Astrocyte (in vitro differentiated cells and primary cell): Measurements from ENCODE around the gene ANKRD23. TPM values are rescaled to one million over a fixed set of nuclear protein-coding genes. Genes with fewer than 3 reads are reported as not detected.
A peak's percentile ranks its signal among the peaks of the same experiment; 100 is the strongest.

ENCODE experiments used
- DNase-seq: peaks from one replicate; pipeline ENCODE4 v3.0.0-alpha.2; 2010; ENCODE audit warnings: low read depth
- FAIRE-seq: peaks from 2 replicates; lab custom pipeline; 2011; peaks lifted over from hg19 to GRCh38; lab: Jason Lieb, UNC
- H2AFZ ChIP-seq: 2 replicates; pipeline ENCODE4 v1.6.0; 2012; ENCODE audit warnings: low read depth, low read length, inconsistent platforms
- H3K27ac ChIP-seq: 2 replicates; pipeline ENCODE4 v1.5.1; 2011; ENCODE audit warnings: low read depth, low read length, inconsistent platforms
- H3K27me3 ChIP-seq: 2 replicates; pipeline ENCODE4 v1.6.0; 2011; ENCODE audit warnings: low read length, inconsistent platforms; ENCODE audit not compliant: insufficient read depth
- H3K36me3 ChIP-seq: 2 replicates; pipeline ENCODE4 v1.5.1; 2011; ENCODE audit warnings: low read length, inconsistent platforms; ENCODE audit not compliant: insufficient read depth
- H3K4me1 ChIP-seq: 2 replicates; pipeline ENCODE4 v1.5.1; 2011; ENCODE audit warnings: low read length, inconsistent platforms; ENCODE audit not compliant: insufficient read depth
- H3K4me2 ChIP-seq: 2 replicates; pipeline ENCODE4 v1.6.0; 2012; ENCODE audit warnings: low read length, inconsistent platforms
- H3K4me3 ChIP-seq: 2 replicates; pipeline ENCODE4 v1.5.1; 2011; ENCODE audit warnings: low read depth, mild to moderate bottlenecking, low read length, inconsistent platforms; ENCODE audit not compliant: insufficient read depth
- H3K79me2 ChIP-seq: 2 replicates; pipeline ENCODE4 v1.6.0; 2012; ENCODE audit warnings: mild to moderate bottlenecking, low read length, inconsistent platforms; ENCODE audit not compliant: insufficient read depth
- H3K9ac ChIP-seq: 2 replicates; pipeline ENCODE4 v1.6.0; 2012; ENCODE audit warnings: mild to moderate bottlenecking, low read length, inconsistent platforms
- H3K9me3 ChIP-seq: 2 replicates; pipeline ENCODE4 v1.5.1; 2012; ENCODE audit warnings: low read depth, mild to moderate bottlenecking, low read length, inconsistent platforms; ENCODE audit not compliant: insufficient read depth
- H4K20me1 ChIP-seq: 2 replicates; pipeline ENCODE4 v1.6.0; 2012; ENCODE audit warnings: low read length, inconsistent platforms; ENCODE audit not compliant: insufficient read depth
- H3K27ac Mint-ChIP-seq: one replicate; pipeline ENCODE4 v1.8.0; 2021; ENCODE audit warnings: mild to moderate bottlenecking, mixed read lengths; ENCODE audit not compliant: unreplicated experiment
- H3K27me3 Mint-ChIP-seq: one replicate; pipeline ENCODE4 v1.8.0; 2021; ENCODE audit warnings: low read depth, mixed read lengths; ENCODE audit not compliant: unreplicated experiment
- H3K36me3 Mint-ChIP-seq: one replicate; pipeline ENCODE4 v1.8.0; 2021; ENCODE audit warnings: low read depth, mixed read lengths; ENCODE audit not compliant: unreplicated experiment
- H3K4me1 Mint-ChIP-seq: one replicate; pipeline ENCODE4 v1.8.0; 2021; ENCODE audit warnings: low read depth, mixed read lengths; ENCODE audit not compliant: unreplicated experiment
- H3K4me3 Mint-ChIP-seq: one replicate; pipeline ENCODE4 v1.8.0; 2021; ENCODE audit warnings: mild to moderate bottlenecking, moderate library complexity, mixed read lengths; ENCODE audit not compliant: unreplicated experiment
- H3K9me3 Mint-ChIP-seq: one replicate; pipeline ENCODE4 v1.8.0; 2021; ENCODE audit warnings: mild to moderate bottlenecking, mixed read lengths; ENCODE audit not compliant: unreplicated experiment
- EZH2 ChIP-seq: IDR thresholded peaks from 2 replicates; pipeline ENCODE4 v1.6.1; 2012; ENCODE audit warnings: mild to moderate bottlenecking, low read length, inconsistent platforms; ENCODE audit not compliant: insufficient read depth
- total RNA-seq: library from RNA; stranded (reverse); gene quantifications from 2 replicates; pipeline ENCODE4 v1.2.1, GENCODE V29; 2021
- TF ChIP-seq, protein P1 (sequence below): IDR thresholded peaks from 2 replicates; pipeline ENCODE4 v1.5.1; 2011; ENCODE audit warnings: low read depth, mild to moderate bottlenecking, inconsistent platforms, low read length, moderate library complexity; ENCODE audit not compliant: insufficient read depth

ANKRD23 gene
- total RNA-seq, 1 donor from 2014 or later: 2.5 TPM

DNA sequence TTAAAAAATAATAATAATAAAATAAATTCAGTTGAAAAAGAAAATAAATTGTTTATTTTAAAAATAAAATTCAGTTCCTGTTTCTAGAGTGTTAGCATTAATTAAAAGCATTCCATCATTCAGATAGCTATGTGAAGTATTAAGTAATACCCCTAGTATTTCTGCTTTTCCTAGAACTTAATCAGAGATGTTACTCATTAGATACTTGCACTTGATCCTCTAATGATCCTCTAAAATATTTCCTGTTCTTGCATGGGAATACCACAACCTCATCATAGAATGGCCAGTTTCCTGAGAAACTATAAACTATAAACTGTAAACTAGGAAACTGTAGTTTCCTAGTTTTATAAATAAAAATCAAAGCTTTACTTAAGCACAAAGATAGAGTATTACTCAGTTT lies 38.8 kb downstream of the ANKRD23 start:
- no peak overlapping the region for H3K9ac ChIP-seq
- H3K36me3 Mint-ChIP-seq: peaks cover 10% of the 10 kb centered on the region
- FAIRE-seq (no peak), DNase-seq (no peak)
- no peaks in the 10 kb centered on the region for H3K79me2 ChIP-seq
- no peak overlapping the region for H3K4me3 ChIP-seq
- no peak overlapping the region for H3K27ac Mint-ChIP-seq
- H3K4me2 ChIP-seq: no peak overlapping the region
- H3K4me1 ChIP-seq: no peaks in the 10 kb centered on the region
- no peaks in the 10 kb centered on the region for H3K4me1 Mint-ChIP-seq
- H2AFZ ChIP-seq: no peak overlapping the region
- no peaks in the 10 kb centered on the region for H3K36me3 ChIP-seq
- H3K27me3 Mint-ChIP-seq: no peaks in the 10 kb centered on the region
- no peak overlapping the region for H3K27ac ChIP-seq
- H3K9me3 Mint-ChIP-seq: no peaks in the 10 kb centered on the region
- H3K27me3 ChIP-seq: no peaks in the 10 kb centered on the region
- no peaks in the 10 kb centered on the region for H3K9me3 ChIP-seq
- peaks cover 7% of the 10 kb centered on the region for H4K20me1 ChIP-seq
- H3K4me3 Mint-ChIP-seq: no peak overlapping the region
- no peak for TF ChIP-seq EZH2
- TF ChIP-seq, protein P1, sequence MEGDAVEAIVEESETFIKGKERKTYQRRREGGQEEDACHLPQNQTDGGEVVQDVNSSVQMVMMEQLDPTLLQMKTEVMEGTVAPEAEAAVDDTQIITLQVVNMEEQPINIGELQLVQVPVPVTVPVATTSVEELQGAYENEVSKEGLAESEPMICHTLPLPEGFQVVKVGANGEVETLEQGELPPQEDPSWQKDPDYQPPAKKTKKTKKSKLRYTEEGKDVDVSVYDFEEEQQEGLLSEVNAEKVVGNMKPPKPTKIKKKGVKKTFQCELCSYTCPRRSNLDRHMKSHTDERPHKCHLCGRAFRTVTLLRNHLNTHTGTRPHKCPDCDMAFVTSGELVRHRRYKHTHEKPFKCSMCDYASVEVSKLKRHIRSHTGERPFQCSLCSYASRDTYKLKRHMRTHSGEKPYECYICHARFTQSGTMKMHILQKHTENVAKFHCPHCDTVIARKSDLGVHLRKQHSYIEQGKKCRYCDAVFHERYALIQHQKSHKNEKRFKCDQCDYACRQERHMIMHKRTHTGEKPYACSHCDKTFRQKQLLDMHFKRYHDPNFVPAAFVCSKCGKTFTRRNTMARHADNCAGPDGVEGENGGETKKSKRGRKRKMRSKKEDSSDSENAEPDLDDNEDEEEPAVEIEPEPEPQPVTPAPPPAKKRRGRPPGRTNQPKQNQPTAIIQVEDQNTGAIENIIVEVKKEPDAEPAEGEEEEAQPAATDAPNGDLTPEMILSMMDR: no peak

DNA sequence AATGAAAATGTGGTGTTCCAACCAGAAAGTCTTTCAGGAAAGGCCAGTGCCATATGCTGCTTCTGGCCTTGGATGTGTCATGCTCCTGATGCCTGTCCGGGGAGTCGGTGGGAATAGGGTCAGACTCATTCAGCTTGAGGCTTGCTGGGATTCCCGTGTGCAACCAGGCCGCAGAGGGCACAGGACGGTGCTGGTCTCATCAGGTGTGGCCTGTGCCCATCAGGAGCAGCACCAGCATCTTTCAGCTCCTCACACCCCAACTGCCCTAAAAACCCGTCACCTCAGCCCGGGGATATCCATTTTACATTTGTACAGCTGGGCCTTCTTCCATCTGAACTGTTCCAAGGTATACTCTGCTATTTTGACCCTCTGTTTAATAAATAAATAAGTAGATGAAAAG lies 41.1 kb downstream of the ANKRD23 start:
- no peak for TF ChIP-seq EZH2
- TF ChIP-seq, protein P1: no peak
- Mint-ChIP-seq H3K27me3 (no peaks in the 10 kb centered on the region), H3K4me3 (no peak overlapping the region), H3K36me3 (peaks cover 2% of the 10 kb centered on the region), H3K9me3 (no peaks in the 10 kb centered on the region), H3K4me1 (no peaks in the 10 kb centered on the region), H3K27ac (no peak overlapping the region)
- Histone ChIP-seq H3K27me3 (no peaks in the 10 kb centered on the region), H2AFZ (no peak overlapping the region), H3K4me3 (no peak overlapping the region), H3K27ac (no peak overlapping the region), H3K4me2 (no peak overlapping the region), H3K4me1 (no peaks in the 10 kb centered on the region), H4K20me1 (peaks cover 7% of the 10 kb centered on the region), H3K36me3 (no peaks in the 10 kb centered on the region), H3K9ac (no peak overlapping the region), H3K79me2 (no peaks in the 10 kb centered on the region), H3K9me3 (no peaks in the 10 kb centered on the region)
- FAIRE-seq (no peak), DNase-seq (no peak)

DNA sequence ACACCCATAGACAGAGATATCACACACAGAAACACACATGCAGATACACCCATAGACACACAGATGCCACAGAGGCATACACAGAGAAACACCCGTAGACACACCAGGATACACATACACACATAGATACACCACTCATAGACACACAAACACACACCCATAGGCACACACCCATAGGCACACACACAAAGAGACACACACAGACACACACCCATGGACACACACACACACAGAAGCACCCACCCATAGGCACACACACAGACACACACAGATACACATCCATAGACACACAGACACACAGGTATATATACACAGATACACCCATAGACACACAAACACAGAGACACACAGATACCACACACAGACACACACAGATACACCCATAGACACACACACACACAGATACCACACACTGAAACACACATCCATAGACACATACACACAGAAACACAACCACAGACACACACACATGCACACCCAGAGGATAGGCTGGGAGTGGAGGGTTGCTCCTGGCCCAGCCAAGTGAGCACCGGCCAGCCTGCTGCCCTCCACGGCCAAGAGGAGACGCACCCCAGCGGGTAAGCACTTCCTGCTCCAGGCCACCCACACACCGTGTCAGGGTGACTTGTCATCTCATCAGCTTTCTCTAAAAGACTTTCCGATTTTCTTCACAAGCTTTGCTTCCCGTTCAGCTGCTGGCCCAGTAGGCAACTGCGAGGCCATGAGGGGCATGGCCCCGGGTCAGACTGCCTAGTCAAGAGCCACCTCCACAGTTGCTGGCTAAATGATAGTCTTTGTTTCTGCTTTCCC lies 41.8 kb downstream of the ANKRD23 start:
- TF ChIP-seq EZH2: no peak
- TF ChIP-seq, protein P1: no peak
- FAIRE-seq (no peak), DNase-seq (no peak)
- Histone ChIP-seq H3K9me3 (no peaks in the 10 kb centered on the region), H3K27me3 (no peaks in the 10 kb centered on the region), H2AFZ (no peak overlapping the region), H3K36me3 (no peaks in the 10 kb centered on the region), H4K20me1 (peaks cover 7% of the 10 kb centered on the region), H3K79me2 (no peaks in the 10 kb centered on the region), H3K4me2 (no peak overlapping the region), H3K4me3 (no peak overlapping the region), H3K27ac (no peak overlapping the region), H3K4me1 (no peaks in the 10 kb centered on the region), H3K9ac (peak overlapping the region; percentile 33)
- Mint-ChIP-seq H3K4me3 (no peak overlapping the region), H3K9me3 (no peaks in the 10 kb centered on the region), H3K4me1 (no peaks in the 10 kb centered on the region), H3K27ac (no peak overlapping the region), H3K36me3 (peaks cover 2% of the 10 kb centered on the region), H3K27me3 (peaks cover under 1% of the 10 kb centered on the region)
